H9 (cell line): ENCODE measurements around the gene SEMA5A. TPM values are rescaled to one million over a fixed set of nuclear protein-coding genes. Genes with fewer than 3 reads are reported as not detected.

Experiments used
- DNase-seq: peaks from one replicate; pipeline ENCODE4 v3.0.0-alpha.2; 2017
- H2AFZ ChIP-seq: one replicate; pipeline ENCODE4 v1.6.1; 2013; ENCODE audit warnings: mild to moderate bottlenecking, low read length, control low read depth, moderate library complexity
- H2AK5ac ChIP-seq: 2 replicates; pipeline ENCODE4 v1.6.1; 2013; ENCODE audit warnings: low read length, control low read depth, mixed read lengths; ENCODE audit not compliant: insufficient read length
- H2BK120ac ChIP-seq: one replicate; pipeline ENCODE4 v1.6.1; 2013; ENCODE audit warnings: low read depth, mild to moderate bottlenecking, low read length, control low read depth, inconsistent platforms; ENCODE audit not compliant: poor library complexity, severe bottlenecking
- H2BK12ac ChIP-seq: 2 replicates; pipeline ENCODE4 v1.6.1; 2013; ENCODE audit warnings: low read length, control low read depth, mixed read lengths, low read depth; ENCODE audit not compliant: insufficient read length
- H2BK15ac ChIP-seq: 2 replicates; pipeline ENCODE4 v1.6.1; 2013; ENCODE audit warnings: low read depth, low read length, control low read depth
- H2BK20ac ChIP-seq: one replicate; pipeline ENCODE4 v1.6.1; 2013; ENCODE audit warnings: low read depth, mild to moderate bottlenecking, low read length, control low read depth, inconsistent platforms; ENCODE audit not compliant: poor library complexity, severe bottlenecking
- H2BK5ac ChIP-seq: 2 replicates; pipeline ENCODE4 v1.6.1; 2013; ENCODE audit warnings: low read length, control low read depth, mixed read lengths; ENCODE audit not compliant: insufficient read length
- H3K14ac ChIP-seq: 2 replicates; pipeline ENCODE4 v1.6.1; 2013; ENCODE audit warnings: low read length, control low read depth; ENCODE audit not compliant: insufficient read depth
- H3K18ac ChIP-seq: 2 replicates; pipeline ENCODE4 v1.6.1; 2013; ENCODE audit warnings: low read depth, mild to moderate bottlenecking, mixed read lengths, low read length, control low read depth; ENCODE audit not compliant: insufficient read length
- H3K23ac ChIP-seq: 2 replicates; pipeline ENCODE4 v1.6.1; 2013; ENCODE audit warnings: low read length, control low read depth, mixed read lengths, low read depth; ENCODE audit not compliant: insufficient read length
- H3K23me2 ChIP-seq: 2 replicates; pipeline ENCODE4 v1.6.1; 2013; ENCODE audit warnings: low read depth, mild to moderate bottlenecking, mixed read lengths, low read length, control low read depth; ENCODE audit not compliant: insufficient read length, poor library complexity, severe bottlenecking
- H3K27ac ChIP-seq: 2 replicates; pipeline ENCODE4 v1.5.1; 2013; ENCODE audit warnings: low read length, control low read depth, mixed read lengths, low read depth; ENCODE audit not compliant: insufficient read length
- H3K27me3 ChIP-seq: 2 replicates; pipeline ENCODE4 v1.6.1; 2013; ENCODE audit warnings: low read length, control low read depth, inconsistent platforms; ENCODE audit not compliant: insufficient read depth
- H3K4ac ChIP-seq: 2 replicates; pipeline ENCODE4 v1.6.1; 2013; ENCODE audit warnings: low read depth, mild to moderate bottlenecking, control low read depth, inconsistent platforms, low read length, moderate library complexity
- H3K4me1 ChIP-seq: 2 replicates; pipeline ENCODE4 v1.6.1; 2013; ENCODE audit warnings: low read length, control low read depth, inconsistent platforms; ENCODE audit not compliant: insufficient read depth
- H3K4me2 ChIP-seq: 2 replicates; pipeline ENCODE4 v1.6.1; 2013; ENCODE audit warnings: low read length, control low read depth, mixed read lengths; ENCODE audit not compliant: insufficient read length, insufficient read depth
- H3K56ac ChIP-seq: 2 replicates; pipeline ENCODE4 v1.6.1; 2013; ENCODE audit warnings: low read depth, mild to moderate bottlenecking, mixed read lengths, low read length, control low read depth; ENCODE audit not compliant: insufficient read length
- H3K79me1 ChIP-seq: 2 replicates; pipeline ENCODE4 v1.6.1; 2013; ENCODE audit warnings: low read depth, mild to moderate bottlenecking, moderate library complexity, low read length, control low read depth, inconsistent platforms; ENCODE audit not compliant: insufficient read depth, poor library complexity, severe bottlenecking
- H3K79me2 ChIP-seq: 2 replicates; pipeline ENCODE4 v1.6.1; 2013; ENCODE audit warnings: low read length, control low read depth, inconsistent platforms; ENCODE audit not compliant: insufficient read depth
- H3K9ac ChIP-seq: 2 replicates; pipeline ENCODE4 v1.6.1; 2013; ENCODE audit warnings: low read length, control low read depth, mixed read lengths; ENCODE audit not compliant: insufficient read length; ENCODE audit errors: extremely low read depth
- H3K9me3 ChIP-seq: one replicate; pipeline ENCODE4 v1.6.1; 2013; ENCODE audit warnings: low read depth, low read length, inconsistent platforms; ENCODE audit not compliant: control insufficient read depth
- H3T11ph ChIP-seq: one replicate; pipeline ENCODE4 v1.6.1; 2013; ENCODE audit warnings: mild to moderate bottlenecking, low read length, control low read depth, inconsistent platforms
- H4K20me1 ChIP-seq: one replicate; pipeline ENCODE4 v1.6.1; 2013; ENCODE audit not compliant: control insufficient read depth, insufficient read length, insufficient read depth
- H4K5ac ChIP-seq: 2 replicates; pipeline ENCODE4 v1.6.1; 2013; ENCODE audit warnings: low read depth, mild to moderate bottlenecking, mixed read lengths, low read length, control low read depth; ENCODE audit not compliant: insufficient read length
- H4K8ac ChIP-seq: replicated peaks from 2 replicates; pipeline ENCODE4 v1.6.1; 2013; ENCODE audit warnings: low read length, control low read depth, mixed read lengths, low read depth; ENCODE audit not compliant: insufficient read length
- H4K91ac ChIP-seq: 2 replicates; pipeline ENCODE4 v1.6.1; 2013; ENCODE audit warnings: low read depth, mild to moderate bottlenecking, moderate library complexity, mixed read lengths, low read length, control low read depth; ENCODE audit not compliant: insufficient read length
- H3K27ac Mint-ChIP-seq, 3 experiments: 2 replicates in 2 of 3; 3 replicates in 1 of 3; pipeline ENCODE4 v1.8.0; 2020 to 2021; ENCODE audit warnings: mixed read lengths in 3 of 3, mild to moderate bottlenecking in 1 of 3, moderate library complexity in 1 of 3
- H3K27me3 Mint-ChIP-seq: 2 replicates; pipeline ENCODE4 v1.8.0; 2021; ENCODE audit warnings: low read depth, mild to moderate bottlenecking, moderate library complexity, mixed read lengths
- H3K36me3 Mint-ChIP-seq, 3 experiments: 2 replicates in 2 of 3; 3 replicates in 1 of 3; pipeline ENCODE4 v1.8.0; 2020 to 2021; ENCODE audit warnings: low read depth in 3 of 3, mixed read lengths in 3 of 3; ENCODE audit not compliant: insufficient read depth in 1 of 3
- H3K4me1 Mint-ChIP-seq, 2 experiments: 2 replicates each; pipeline ENCODE4 v1.8.0; 2020; ENCODE audit warnings: mixed read lengths in 2 of 2
- H3K4me3 Mint-ChIP-seq, 2 experiments: 2 replicates in 1 of 2; 3 replicates in 1 of 2; pipeline ENCODE4 v1.8.0; 2020 to 2021; ENCODE audit warnings: mild to moderate bottlenecking in 2 of 2, mixed read lengths in 2 of 2, moderate library complexity in 1 of 2
- H3K9me3 Mint-ChIP-seq, 2 experiments: 2 replicates in 1 of 2; 3 replicates in 1 of 2; pipeline ENCODE4 v1.8.0; 2020; ENCODE audit warnings: mild to moderate bottlenecking in 2 of 2, mixed read lengths in 2 of 2, moderate library complexity in 1 of 2
- WGBS: extraction: QIAGEN DNeasy Blood & Tissue Kit; methylation state at CpG from one replicate; pipeline ENCODE4 v1.1.7; 2013; ENCODE audit warnings: missing lambda C conversion rate, low lambda C conversion rate, mixed read lengths; ENCODE audit not compliant: insufficient read length; ENCODE audit errors: extremely low coverage; 5-methylcytosine and 5-hydroxymethylcytosine counted together
- total RNA-seq: library from RNA; stranded (reverse); gene quantifications from 2 replicates; pipeline ENCODE4 v1.2.1, GENCODE V29; 2021
- TF ChIP-seq, protein P1 (sequence below): fragments of 200-600 bp; sonication (generic); conservative IDR thresholded peaks from 3 replicates; pipeline ENCODE4 v1.8.0; 2021; ENCODE audit warnings: antibody characterized with exemption, mild to moderate bottlenecking

The SEMA5A gene
- total RNA-seq, 1 experiment from 2014 or later: 4.3 TPM

GRCh38 chr5:9500193-9500592, 45.7 kb downstream of the SEMA5A start:
- H2BK120ac ChIP-seq: no peak overlapping the region
- H2AFZ ChIP-seq: no peak overlapping the region
- no peaks in the 10 kb centered on the region for H3K79me2 ChIP-seq
- no peaks in the 10 kb centered on the region for H4K20me1 ChIP-seq
- no peak overlapping the region for H4K5ac ChIP-seq
- no peaks in the 10 kb centered on the region for H3K23me2 ChIP-seq
- H2BK15ac ChIP-seq: no peak overlapping the region
- H2BK12ac ChIP-seq: no peak overlapping the region
- no peak overlapping the region for H4K91ac ChIP-seq
- H2AK5ac ChIP-seq: no peak overlapping the region
- no peaks in the 10 kb centered on the region for H3K79me1 ChIP-seq
- no peak for DNase-seq
- no peak overlapping the region for H3K9ac ChIP-seq
- no peak overlapping the region for H2BK20ac ChIP-seq
- peaks cover 5% of the 10 kb centered on the region for H3K4me1 ChIP-seq
- no peak overlapping the region for H3K23ac ChIP-seq
- Mint-ChIP-seq H3K4me3 (no peak overlapping the region), H3K9me3 (no peaks in the 10 kb centered on the region), H3K36me3 (no peaks in the 10 kb centered on the region), H3K27ac (no peak overlapping the region), H3K4me1 (peaks cover 23 to 27% of the 10 kb centered on the region in 2 experiments), H3K27me3 (no peaks in the 10 kb centered on the region)
- H3K4me2 ChIP-seq: no peak overlapping the region
- TF ChIP-seq, protein P1, sequence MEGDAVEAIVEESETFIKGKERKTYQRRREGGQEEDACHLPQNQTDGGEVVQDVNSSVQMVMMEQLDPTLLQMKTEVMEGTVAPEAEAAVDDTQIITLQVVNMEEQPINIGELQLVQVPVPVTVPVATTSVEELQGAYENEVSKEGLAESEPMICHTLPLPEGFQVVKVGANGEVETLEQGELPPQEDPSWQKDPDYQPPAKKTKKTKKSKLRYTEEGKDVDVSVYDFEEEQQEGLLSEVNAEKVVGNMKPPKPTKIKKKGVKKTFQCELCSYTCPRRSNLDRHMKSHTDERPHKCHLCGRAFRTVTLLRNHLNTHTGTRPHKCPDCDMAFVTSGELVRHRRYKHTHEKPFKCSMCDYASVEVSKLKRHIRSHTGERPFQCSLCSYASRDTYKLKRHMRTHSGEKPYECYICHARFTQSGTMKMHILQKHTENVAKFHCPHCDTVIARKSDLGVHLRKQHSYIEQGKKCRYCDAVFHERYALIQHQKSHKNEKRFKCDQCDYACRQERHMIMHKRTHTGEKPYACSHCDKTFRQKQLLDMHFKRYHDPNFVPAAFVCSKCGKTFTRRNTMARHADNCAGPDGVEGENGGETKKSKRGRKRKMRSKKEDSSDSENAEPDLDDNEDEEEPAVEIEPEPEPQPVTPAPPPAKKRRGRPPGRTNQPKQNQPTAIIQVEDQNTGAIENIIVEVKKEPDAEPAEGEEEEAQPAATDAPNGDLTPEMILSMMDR: no peak
- WGBS: no CpG with 5 or more reads among the region's 4 CpGs
- no peak overlapping the region for H4K8ac ChIP-seq
- no peak overlapping the region for H3K18ac ChIP-seq
- no peak overlapping the region for H3K4ac ChIP-seq
- no peak overlapping the region for H3K27ac ChIP-seq
- no peaks in the 10 kb centered on the region for H3K9me3 ChIP-seq
- H3K27me3 ChIP-seq: no peaks in the 10 kb centered on the region
- no peak overlapping the region for H3T11ph ChIP-seq
- H3K56ac ChIP-seq: no peak overlapping the region
- no peak overlapping the region for H2BK5ac ChIP-seq
- H3K14ac ChIP-seq: no peak overlapping the region
